GM19468 (cell line): ENCODE results near the gene PARP15.

Source experiments
- ATAC-seq: cut with Tn5 transposase; IDR thresholded peaks from one replicate; pipeline ENCODE4 v1.9.1; 2021; ENCODE audit warnings: mild to moderate bottlenecking, moderate library complexity, moderate number of reproducible peaks; ENCODE audit not compliant: unreplicated experiment; ENCODE audit errors: extremely low read depth

PARP15 gene

GRCh38 chr3:122687298-122687697 is 109.8 kb downstream of the PARP15 start:
- no peak for ATAC-seq
